HG02759 (cell line): ENCODE results near the gene CCDC63.
"Not testable (repeated sequence)": the region's sequence is repeated elsewhere in the genome, so short reads cannot be mapped to it uniquely, and the experiment has no call there.

Source experiments
- ATAC-seq: cut with Tn5 transposase; IDR thresholded peaks from one replicate; pipeline ENCODE4 v1.9.1; 2021; ENCODE audit warnings: mild to moderate bottlenecking, moderate library complexity; ENCODE audit not compliant: unreplicated experiment

The CCDC63 gene

DNA sequence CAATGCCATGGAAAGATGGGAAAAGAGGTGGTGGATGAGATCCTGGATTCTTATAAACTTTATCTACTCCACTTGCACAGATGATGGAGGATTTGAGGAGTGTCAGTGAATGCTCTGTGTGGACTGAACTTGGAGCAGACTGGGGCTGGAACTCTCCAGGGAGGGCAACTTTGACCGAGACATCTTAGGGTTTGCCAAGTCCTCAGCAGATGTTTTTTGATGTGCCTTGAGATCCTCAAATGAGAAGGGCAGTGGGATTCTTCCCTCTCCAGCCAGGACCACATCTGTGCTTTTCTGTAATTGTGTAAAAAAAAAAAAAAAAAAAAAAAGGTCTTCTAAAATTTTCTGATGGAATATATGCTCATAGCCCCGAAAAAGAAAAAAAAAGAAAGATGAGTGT is 96.6 kb downstream of the CCDC63 start:
- no peak for ATAC-seq

DNA sequence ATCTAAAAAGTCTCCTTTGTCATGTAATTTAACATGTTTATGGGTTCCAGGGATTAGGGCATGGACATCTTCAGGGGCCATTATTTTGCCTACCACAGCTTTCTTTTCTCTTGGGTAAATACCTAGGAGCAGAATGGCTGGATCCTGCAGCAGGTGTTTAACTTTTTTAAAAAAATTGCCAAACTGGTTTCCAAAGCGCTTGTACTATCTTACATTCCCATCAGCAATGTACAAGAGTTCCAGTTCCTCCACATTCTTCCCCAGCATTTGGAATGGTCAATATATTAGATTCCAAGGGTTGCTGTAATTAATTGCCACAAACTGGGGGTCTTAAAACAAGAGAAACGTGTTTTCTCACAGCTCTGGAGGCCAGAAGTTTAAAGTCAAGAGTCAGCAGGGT is 101.3 kb downstream of the CCDC63 start:
- ATAC-seq: no peak

DNA sequence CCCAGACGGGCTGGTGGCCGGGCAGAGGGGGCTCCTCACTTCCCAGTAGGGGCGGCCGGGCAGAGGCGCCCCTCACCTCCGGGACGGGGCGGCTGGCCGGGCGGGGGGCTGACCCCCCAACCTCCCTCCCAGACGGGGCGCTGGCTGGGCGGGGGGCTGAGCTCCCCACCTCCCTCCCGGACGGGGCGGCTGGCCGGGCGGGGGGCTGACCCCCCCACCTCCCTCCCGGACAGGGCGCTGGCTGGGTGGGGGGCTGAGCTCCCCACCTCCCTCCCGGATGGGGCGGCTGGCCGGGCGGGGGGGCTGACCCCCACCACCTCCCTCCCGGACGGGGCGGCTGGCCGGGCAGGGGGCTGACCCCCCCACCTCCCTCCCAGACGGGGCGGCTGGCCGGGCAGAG is 103.7 kb downstream of the CCDC63 start:
- ATAC-seq: not testable (repeated sequence)

DNA sequence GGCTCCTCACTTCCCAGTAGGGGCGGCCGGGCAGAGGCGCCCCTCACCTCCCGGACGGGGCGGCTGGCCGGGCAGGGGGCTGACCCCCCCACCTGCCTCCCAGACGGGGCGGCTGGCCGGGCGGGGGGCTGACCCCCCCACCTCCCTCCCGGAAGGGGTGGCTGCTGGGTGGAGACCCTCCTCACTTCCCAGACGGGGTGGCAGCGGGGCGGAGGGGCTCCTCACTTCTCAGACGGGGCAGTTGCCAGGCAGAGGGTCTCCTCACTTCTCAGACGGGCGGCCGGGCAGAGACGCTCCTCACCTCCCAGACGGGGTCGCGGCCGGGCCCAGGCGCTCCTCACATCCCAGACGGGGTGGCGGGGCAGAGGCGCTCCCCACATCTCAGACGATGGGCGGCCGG is 104.1 kb downstream of the CCDC63 start:
- ATAC-seq: not testable (repeated sequence)
